Activated CD4-positive, alpha-beta T cell treated with anti-CD3 and anti-CD28 coated beads, Interleukin-2, Interleukin-6, amounts not matched to agents 100 ng/mL and 50 ng/mL, durations not matched to agents 16 hours and 8 hours (primary cell): ENCODE measurements around the gene KIF24.
"Not testable (repeated sequence)": the region's sequence is repeated elsewhere in the genome, so short reads cannot be mapped to it uniquely, and the experiment has no call there.

Experiments used
- DNase-seq: peaks from one replicate; pipeline ENCODE4 v3.0.0-alpha.2; 2020

Gene KIF24

DNA sequence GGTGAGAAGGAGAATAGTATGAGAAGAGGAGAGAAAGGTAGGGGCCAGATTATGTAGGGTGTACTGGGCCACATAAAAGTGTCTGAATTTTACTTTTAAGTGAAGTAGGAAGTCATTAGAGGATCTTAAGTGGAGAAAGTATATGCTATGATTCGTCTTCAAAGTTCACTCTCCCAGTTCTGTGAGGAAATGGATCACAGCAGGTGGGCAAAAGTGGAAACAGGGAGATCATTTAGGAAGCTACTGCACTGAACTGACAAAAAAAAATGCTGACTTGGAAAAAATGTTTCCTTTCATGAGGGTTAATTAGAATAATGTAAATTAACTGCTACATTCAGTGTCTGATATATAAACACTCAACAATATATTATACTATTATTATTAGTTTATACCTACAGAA is 2.4 kb downstream of the KIF24 start:
- DNase-seq: no peak

- no peak for DNase-seq
Observed at GRCh38 chr9:34322899-34323591, 6.0 kb downstream of the KIF24 start.

DNA sequence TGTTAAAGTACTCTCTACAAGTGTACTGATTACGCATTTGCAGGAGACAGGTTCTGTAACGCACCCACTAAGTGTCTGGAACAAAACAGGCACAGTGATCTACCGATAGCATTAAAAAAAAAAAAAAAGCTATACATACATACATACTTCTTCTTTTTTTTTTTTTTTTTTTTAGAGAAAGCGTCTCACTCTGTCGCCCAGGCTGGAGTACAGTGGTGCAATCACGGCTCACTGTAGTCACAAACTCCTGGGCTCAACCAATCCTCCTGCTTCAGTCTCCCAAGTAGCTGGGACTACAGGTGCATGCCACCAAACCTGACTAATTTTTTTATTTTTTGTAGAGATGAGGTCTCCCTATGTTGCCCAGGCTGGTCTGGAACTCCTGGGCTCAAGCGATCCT is 7.6 kb downstream of the KIF24 start:
- no peak for DNase-seq

DNA sequence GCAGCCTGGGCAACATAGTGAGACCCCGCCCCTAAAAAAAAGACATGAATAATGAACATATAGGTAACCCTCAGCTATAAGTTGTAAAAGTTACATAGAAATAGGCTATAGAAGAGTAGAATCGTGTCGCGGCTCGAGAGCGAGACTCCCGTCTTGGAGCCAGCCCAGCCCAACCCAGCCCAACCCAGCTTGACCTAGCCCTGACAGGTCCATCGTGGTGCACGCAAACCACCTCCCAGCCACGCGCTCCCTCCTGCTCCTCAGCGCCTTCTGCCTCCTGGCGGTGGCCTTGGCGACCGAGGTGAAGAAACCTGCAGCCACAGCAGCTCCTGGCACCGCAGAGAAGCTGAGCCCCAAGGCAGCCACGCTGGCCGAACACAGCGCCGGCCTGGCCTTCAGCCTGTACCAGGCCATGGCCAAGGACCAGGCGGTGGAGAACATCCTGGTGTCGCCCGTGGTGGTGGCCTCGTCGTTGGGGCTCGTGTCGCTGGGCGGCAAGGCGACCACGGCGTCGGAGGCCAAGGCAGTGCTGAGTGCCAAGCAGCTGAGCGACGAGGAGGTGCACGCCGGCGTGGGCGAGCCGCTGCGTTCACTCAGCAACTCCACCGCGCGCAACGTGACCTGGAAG is 10.8 kb downstream of the KIF24 start:
- no peak for DNase-seq

DNA sequence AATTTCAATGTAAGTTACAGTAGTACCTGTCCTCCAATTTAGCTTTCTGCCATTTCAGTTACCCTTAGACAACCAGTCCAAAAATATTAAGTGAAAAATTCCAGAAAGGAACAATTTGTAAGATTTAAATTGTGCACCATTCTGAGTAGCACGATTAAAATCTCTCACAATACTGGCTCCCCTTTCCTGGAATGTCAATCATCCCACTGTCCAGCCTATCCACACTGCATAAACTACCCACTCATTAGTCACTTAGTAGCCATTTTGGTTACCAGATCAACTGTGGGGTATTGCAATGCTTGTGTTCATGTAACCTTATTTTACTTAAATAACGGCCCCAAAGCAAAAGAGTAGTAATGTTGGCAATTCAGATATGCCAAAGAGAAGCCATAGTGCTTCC is 11.6 kb downstream of the KIF24 start:
- DNase-seq: no peak

DNA sequence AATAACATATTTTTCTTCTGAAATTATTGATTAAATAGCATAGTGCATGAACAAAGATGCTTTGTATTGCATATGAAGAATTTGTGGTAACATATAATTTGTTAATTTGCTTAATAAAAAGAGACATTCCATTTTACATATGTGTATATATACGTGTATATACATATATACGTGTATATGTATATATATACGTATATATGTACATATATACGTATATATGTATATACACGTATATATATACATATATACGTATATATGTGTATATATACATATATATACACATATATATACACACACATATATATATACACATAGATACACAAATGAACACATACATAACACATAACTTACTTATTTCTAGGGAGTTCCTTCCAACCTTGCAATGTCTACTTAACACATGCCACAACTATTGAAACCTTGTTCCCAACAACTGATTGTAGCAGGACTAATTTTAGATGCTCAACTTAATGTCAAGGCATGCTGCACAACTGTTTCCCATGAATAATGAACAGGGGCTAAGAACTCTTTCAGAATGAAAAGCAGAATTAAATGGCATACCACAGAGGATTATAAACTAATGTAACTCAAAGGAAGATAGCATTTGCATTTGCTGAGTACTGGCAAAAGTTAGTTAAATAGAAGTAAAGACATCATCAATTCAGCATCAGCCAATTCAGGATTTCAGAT is 17.4 kb downstream of the KIF24 start:
- DNase-seq: no peak

- DNase-seq: no peak
Observed at GRCh38 chr9:34310215-34310614, 18.9 kb downstream of the KIF24 start.

DNA sequence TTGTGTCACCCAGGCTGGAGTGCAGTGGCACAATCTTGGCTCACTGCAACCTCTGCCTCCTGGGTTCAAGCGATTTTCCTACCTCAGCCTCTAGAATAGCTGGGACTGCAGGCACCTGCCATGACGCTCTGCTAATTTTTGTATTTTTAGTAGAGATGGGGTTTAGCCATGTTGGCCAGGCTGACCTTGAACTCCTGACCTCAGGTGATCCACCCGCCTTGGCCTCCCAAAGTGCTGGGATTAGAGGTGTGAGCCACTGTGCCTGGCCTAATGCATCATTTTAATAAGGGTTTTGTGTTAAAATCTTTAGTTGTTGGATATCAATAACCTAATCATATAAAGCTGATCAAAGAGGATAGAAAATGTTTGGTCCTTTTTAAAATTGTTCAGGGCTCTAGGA is 20.8 kb downstream of the KIF24 start:
- not testable (repeated sequence) for DNase-seq

GRCh38 chr9:34301064-34301463 is 28.0 kb downstream of the KIF24 start:
- not testable (repeated sequence) for DNase-seq

- DNase-seq: no peak
Observed at GRCh38 chr9:34292552-34292951, 36.5 kb downstream of the KIF24 start.

DNA sequence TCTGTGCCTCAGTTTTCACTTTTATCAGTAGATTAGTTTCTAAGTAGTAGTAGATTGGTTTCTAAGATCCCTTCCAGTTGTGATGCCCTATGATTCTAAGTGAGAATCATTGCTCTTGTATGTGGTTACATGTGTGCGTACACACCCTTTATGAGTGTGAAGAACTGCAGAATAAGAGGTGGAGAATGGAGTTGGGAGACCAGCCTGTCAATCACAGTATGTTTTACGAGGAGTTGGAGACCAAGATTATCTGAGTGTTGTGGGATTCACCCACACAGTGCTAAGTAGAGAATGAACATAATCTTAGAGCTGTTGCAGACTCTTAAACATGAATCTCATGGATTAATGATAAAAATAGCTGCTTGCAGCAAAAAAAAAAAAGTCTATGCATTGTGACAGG is 37.6 kb downstream of the KIF24 start:
- DNase-seq: no peak

DNA sequence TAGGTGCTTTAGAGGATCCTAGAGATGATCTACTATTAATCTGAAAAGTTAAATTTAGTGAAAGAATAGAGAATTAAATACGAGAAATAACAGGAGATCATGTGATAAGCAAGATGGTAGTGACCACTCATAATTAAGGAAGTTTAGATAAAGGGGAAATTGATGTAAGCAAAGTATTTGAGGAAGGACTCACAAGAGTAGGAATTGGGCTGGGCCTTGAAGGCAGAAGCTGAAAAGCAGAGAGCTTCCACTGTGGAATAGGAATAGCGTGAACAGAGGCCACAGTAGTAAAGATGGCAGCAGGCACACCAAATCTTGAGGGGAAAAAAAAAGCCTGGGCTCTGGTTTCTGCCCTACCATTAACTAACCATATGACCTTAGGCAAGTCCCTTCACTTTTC is 38.0 kb downstream of the KIF24 start:
- DNase-seq: no peak

GRCh38 chr9:34289159-34289558 is 39.9 kb downstream of the KIF24 start:
- DNase-seq: no peak

- no peak for DNase-seq
Observed at GRCh38 chr9:34282096-34282495, 47.0 kb downstream of the KIF24 start.

DNA sequence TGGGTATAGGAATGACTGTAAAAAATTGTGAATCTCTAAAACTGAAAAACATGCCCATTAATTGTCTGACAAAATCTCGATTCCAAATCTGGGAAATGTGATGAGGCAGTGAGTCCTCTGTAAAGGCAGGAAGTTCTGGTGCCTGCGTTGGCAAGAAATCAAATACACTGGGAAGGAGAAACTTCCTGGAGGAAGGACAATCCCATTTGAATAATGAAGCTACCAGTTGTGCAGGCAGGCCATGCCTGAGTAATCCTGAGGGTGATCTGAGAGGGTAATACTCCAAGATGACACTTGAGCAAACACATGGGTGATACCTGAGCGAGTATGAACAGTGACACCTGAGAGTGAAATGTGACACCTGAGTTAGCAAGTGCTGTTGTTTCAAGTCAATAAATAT is 49.7 kb downstream of the KIF24 start:
- no peak for DNase-seq
